NCI-H1436 (cell line): ENCODE measurements around the gene XCL2.
"Not testable (repeated sequence)": the region's sequence is repeated elsewhere in the genome, so short reads cannot be mapped to it uniquely, and the experiment has no call there.

ENCODE experiments used
- DNase-seq: peaks from one replicate; lab custom pipeline; 2025; lab: John Stamatoyannopoulos, UW

Gene XCL2

GRCh38 chr1:168556647-168557046 lies 12.8 kb upstream of the XCL2 start:
- no peak for DNase-seq

GRCh38 chr1:168555508-168556046 lies 11.8 kb upstream of the XCL2 start:
- no peak for DNase-seq

GRCh38 chr1:168554603-168555483 lies 11.0 kb upstream of the XCL2 start:
- no peak for DNase-seq

GRCh38 chr1:168553680-168554553 lies 10.1 kb upstream of the XCL2 start:
- DNase-seq, result no peak

GRCh38 chr1:168552961-168553360 lies 9.2 kb upstream of the XCL2 start:
- no peak for DNase-seq

GRCh38 chr1:168551688-168552087 lies 7.9 kb upstream of the XCL2 start:
- no peak for DNase-seq

- no peak for DNase-seq
These were observed 7.2 kb upstream of the XCL2 start for GRCh38 chr1:168550971-168551370.

GRCh38 chr1:168546553-168546895 lies 2.7 kb upstream of the XCL2 start:
- DNase-seq, result not testable (repeated sequence)

GRCh38 chr1:168545678-168546552 lies 2.1 kb upstream of the XCL2 start:
- DNase-seq, result not testable (repeated sequence)

GRCh38 chr1:168542978-168543377 lies 819 bp downstream of the XCL2 start:
- DNase-seq, result not testable (repeated sequence)

GRCh38 chr1:168540798-168541197 lies 3.0 kb downstream of the XCL2 start:
- not testable (repeated sequence) for DNase-seq

GRCh38 chr1:168535536-168535935 lies 8.3 kb downstream of the XCL2 start:
- DNase-seq, result no peak

- no peak for DNase-seq
These were observed 12.0 kb downstream of the XCL2 start for GRCh38 chr1:168531615-168532345.

- no peak for DNase-seq
These were observed 14.3 kb downstream of the XCL2 start for GRCh38 chr1:168529518-168529917.

GRCh38 chr1:168521401-168522000 lies 22.3 kb downstream of the XCL2 start:
- DNase-seq, result no peak

- no peak for DNase-seq
These were observed 23.0 kb downstream of the XCL2 start for GRCh38 chr1:168520832-168521231.

GRCh38 chr1:168520052-168520751 lies 23.6 kb downstream of the XCL2 start:
- DNase-seq, result no peak

GRCh38 chr1:168518813-168519212 lies 25.0 kb downstream of the XCL2 start:
- DNase-seq, result no peak

GRCh38 chr1:168518201-168518689 lies 25.6 kb downstream of the XCL2 start:
- no peak for DNase-seq

GRCh38 chr1:168514455-168514854 lies 29.3 kb downstream of the XCL2 start:
- DNase-seq, result no peak
